ACC112 (cell line): ENCODE data around the gene FARSB.
A peak's percentile ranks its signal among the peaks of the same experiment; 100 is the strongest.

Source experiments
- H2AFZ ChIP-seq: fragments of 200-600 bp; sonication (generic); one replicate; pipeline ENCODE4 v1.6.0; 2017; ENCODE audit warnings: antibody characterized with exemption, low read length; ENCODE audit not compliant: unreplicated experiment
- H3K27ac ChIP-seq: fragments of 200-600 bp; sonication (generic); 2 replicates; pipeline ENCODE4 v1.5.1; 2014; ENCODE audit warnings: low read depth, mild to moderate bottlenecking, antibody characterized with exemption, low read length, moderate library complexity
- H3K27me3 ChIP-seq: fragments of 200-600 bp; sonication (generic); 2 replicates; pipeline ENCODE4 v1.6.1; 2014; ENCODE audit warnings: mild to moderate bottlenecking, antibody characterized with exemption, low read length, moderate library complexity, mixed read lengths; ENCODE audit not compliant: insufficient read depth
- H3K36me3 ChIP-seq: fragments of 200-600 bp; sonication (generic); 2 replicates; pipeline ENCODE4 v1.6.1; 2016; ENCODE audit warnings: mild to moderate bottlenecking, antibody characterized with exemption, low read length, moderate library complexity, mixed read lengths; ENCODE audit not compliant: insufficient read depth
- H3K4me1 ChIP-seq: fragments of 200-600 bp; sonication (generic); one replicate; pipeline ENCODE4 v1.6.1; 2016; ENCODE audit warnings: low read length, mixed read lengths; ENCODE audit not compliant: insufficient read depth, unreplicated experiment, control insufficient read depth
- H3K4me3 ChIP-seq: fragments of 200-600 bp; sonication (generic); 2 replicates; pipeline ENCODE4 v1.5.1; 2014; ENCODE audit warnings: mild to moderate bottlenecking, low read depth, low read length
- H3K79me2 ChIP-seq: fragments of 200-600 bp; sonication (generic); one replicate; pipeline ENCODE4 v1.6.0; 2016; ENCODE audit warnings: low read length; ENCODE audit not compliant: control insufficient read depth, unreplicated experiment, insufficient read depth

The FARSB gene

GRCh38 chr2:222663479-222663878 lies 7.6 kb upstream of the FARSB start:
- H3K36me3 ChIP-seq = no peaks in the 10 kb centered on the region
- H2AFZ ChIP-seq = no peak overlapping the region
- H3K27me3 ChIP-seq = no peaks in the 10 kb centered on the region
- H3K27ac ChIP-seq = no peak overlapping the region
- H3K79me2 ChIP-seq = no peaks in the 10 kb centered on the region
- H3K4me1 ChIP-seq = no peaks in the 10 kb centered on the region
- no peak overlapping the region for H3K4me3 ChIP-seq

GRCh38 chr2:222656526-222657446 lies 894 bp upstream of the FARSB start:
- Histone ChIP-seq H2AFZ (peak overlapping the region; percentile 75), H3K4me1 (peaks cover 27% of the 10 kb centered on the region), H3K4me3 (peak overlapping the region; percentile 91), H3K27me3 (no peaks in the 10 kb centered on the region), H3K36me3 (peaks cover 5% of the 10 kb centered on the region; the same call in 1 of the 2 replicates), H3K79me2 (peaks cover 46% of the 10 kb centered on the region), H3K27ac (peak overlapping the region; percentile 93; the same call in 1 of the 2 replicates)

GRCh38 chr2:222653280-222653679 lies 2.6 kb downstream of the FARSB start:
- no peak overlapping the region for H3K27ac ChIP-seq
- peak overlapping the region; percentile 24; the same call in 1 of the 2 replicates for H3K4me3 ChIP-seq
- H3K79me2 ChIP-seq = peaks cover 77% of the 10 kb centered on the region
- H3K27me3 ChIP-seq = no peaks in the 10 kb centered on the region
- H3K4me1 ChIP-seq = peaks cover 27% of the 10 kb centered on the region
- H3K36me3 ChIP-seq = peaks cover 8% of the 10 kb centered on the region
- no peak overlapping the region for H2AFZ ChIP-seq

GRCh38 chr2:222652491-222653255 lies 3.2 kb downstream of the FARSB start:
- H3K4me1 ChIP-seq = peaks cover 27% of the 10 kb centered on the region
- peaks cover 10% of the 10 kb centered on the region for H3K36me3 ChIP-seq
- H3K4me3 ChIP-seq = no peak overlapping the region
- no peak overlapping the region for H3K27ac ChIP-seq
- no peak overlapping the region for H2AFZ ChIP-seq
- H3K79me2 ChIP-seq = peaks cover 79% of the 10 kb centered on the region
- H3K27me3 ChIP-seq = no peaks in the 10 kb centered on the region

GRCh38 chr2:222651718-222652418 lies 4.0 kb downstream of the FARSB start:
- Histone ChIP-seq H3K27ac (no peak overlapping the region), H3K36me3 (peaks cover 10% of the 10 kb centered on the region), H3K79me2 (peaks cover 78% of the 10 kb centered on the region), H3K4me1 (peaks cover 21% of the 10 kb centered on the region), H2AFZ (no peak overlapping the region), H3K4me3 (no peak overlapping the region), H3K27me3 (no peaks in the 10 kb centered on the region)

GRCh38 chr2:222649801-222650200 lies 6.1 kb downstream of the FARSB start:
- Histone ChIP-seq H3K4me3 (no peak overlapping the region), H3K4me1 (peaks cover 24% of the 10 kb centered on the region), H3K36me3 (peaks cover 21% of the 10 kb centered on the region), H3K27me3 (no peaks in the 10 kb centered on the region), H2AFZ (no peak overlapping the region), H3K27ac (no peak overlapping the region), H3K79me2 (peaks cover 63% of the 10 kb centered on the region)

GRCh38 chr2:222646008-222646407 lies 9.9 kb downstream of the FARSB start:
- no peak overlapping the region for H2AFZ ChIP-seq
- H3K4me3 ChIP-seq = no peak overlapping the region
- peaks cover 4% of the 10 kb centered on the region for H3K4me1 ChIP-seq
- no peaks in the 10 kb centered on the region for H3K27me3 ChIP-seq
- no peak overlapping the region for H3K27ac ChIP-seq
- peaks cover 32% of the 10 kb centered on the region for H3K36me3 ChIP-seq
- H3K79me2 ChIP-seq = peaks cover 30% of the 10 kb centered on the region

GRCh38 chr2:222643134-222643533 lies 12.8 kb downstream of the FARSB start:
- peaks cover 6% of the 10 kb centered on the region for H3K79me2 ChIP-seq
- H2AFZ ChIP-seq = no peak overlapping the region
- no peaks in the 10 kb centered on the region for H3K27me3 ChIP-seq
- H3K4me3 ChIP-seq = no peak overlapping the region
- H3K27ac ChIP-seq = no peak overlapping the region
- H3K36me3 ChIP-seq = peaks cover 47% of the 10 kb centered on the region
- peaks cover 4% of the 10 kb centered on the region for H3K4me1 ChIP-seq

- H3K27me3 ChIP-seq = no peaks in the 10 kb centered on the region
- no peak overlapping the region for H3K27ac ChIP-seq
- peaks cover 56% of the 10 kb centered on the region for H3K36me3 ChIP-seq
- H3K4me1 ChIP-seq = peaks cover 4% of the 10 kb centered on the region
- H3K4me3 ChIP-seq = no peak overlapping the region
- H3K79me2 ChIP-seq = peaks cover 5% of the 10 kb centered on the region
- no peak overlapping the region for H2AFZ ChIP-seq
Measured at GRCh38 chr2:222641336-222641735, 14.6 kb downstream of the FARSB start.

GRCh38 chr2:222637067-222637466 lies 18.8 kb downstream of the FARSB start:
- no peaks in the 10 kb centered on the region for H3K27me3 ChIP-seq
- H3K27ac ChIP-seq = no peak overlapping the region
- H3K79me2 ChIP-seq = no peaks in the 10 kb centered on the region
- H3K4me3 ChIP-seq = no peak overlapping the region
- H2AFZ ChIP-seq = no peak overlapping the region
- H3K36me3 ChIP-seq = peaks cover 56% of the 10 kb centered on the region
- no peaks in the 10 kb centered on the region for H3K4me1 ChIP-seq
